Hematopoietic multipotent progenitor cell treated with erythropoietin and hydrocortisone succinate and interleukin-3 and kit ligand, for 8 days (in vitro differentiated cells): ENCODE data around the gene RAI14.

Experiments used
- DNase-seq: peaks from one replicate; pipeline ENCODE4 v3.0.0-alpha.2; 2015

RAI14 gene

GRCh38 chr5:34831303-34831702, 175.2 kb downstream of the RAI14 start:
- DNase-seq: no peak

- no peak for DNase-seq
These were observed 176.4 kb downstream of the RAI14 start for GRCh38 chr5:34832568-34832967.

- DNase-seq: no peak
These were observed 177.0 kb downstream of the RAI14 start for GRCh38 chr5:34833090-34833489.

- no peak for DNase-seq
These were observed 178.1 kb downstream of the RAI14 start for GRCh38 chr5:34833976-34834793.

GRCh38 chr5:34834794-34835089, 178.6 kb downstream of the RAI14 start:
- no peak for DNase-seq

GRCh38 chr5:34835664-34836063, 179.5 kb downstream of the RAI14 start:
- no peak for DNase-seq

- DNase-seq: peak; percentile 86
These were observed 182.9 kb downstream of the RAI14 start, which contains the start of gene TTC23L for GRCh38 chr5:34838785-34839714. Gene TTC23L (plus strand): TSS chr5:34839164. CDS start chr5:34840672, 1,508 bp downstream.

- DNase-seq: no peak
These were observed 185.7 kb downstream of the RAI14 start for GRCh38 chr5:34841816-34842215.

- no peak for DNase-seq
These were observed 186.4 kb downstream of the RAI14 start for GRCh38 chr5:34842554-34842953.

- no peak for DNase-seq
These were observed 187.4 kb downstream of the RAI14 start for GRCh38 chr5:34843497-34843896.

GRCh38 chr5:34844106-34844505, 188.0 kb downstream of the RAI14 start:
- DNase-seq: peak; percentile 75

GRCh38 chr5:34844999-34845398, 188.9 kb downstream of the RAI14 start:
- DNase-seq: no peak

GRCh38 chr5:34847056-34847455, 190.9 kb downstream of the RAI14 start:
- no peak for DNase-seq

GRCh38 chr5:34847552-34847951, 191.4 kb downstream of the RAI14 start:
- DNase-seq: no peak

- DNase-seq: no peak
These were observed 192.1 kb downstream of the RAI14 start for GRCh38 chr5:34848230-34848629.

GRCh38 chr5:34849253-34849652, 193.1 kb downstream of the RAI14 start:
- DNase-seq: no peak

- no peak for DNase-seq
These were observed 198.5 kb downstream of the RAI14 start for GRCh38 chr5:34854459-34855174.

- DNase-seq: no peak
These were observed 201.0 kb downstream of the RAI14 start for GRCh38 chr5:34857161-34857560.

- DNase-seq: no peak
These were observed 201.8 kb downstream of the RAI14 start for GRCh38 chr5:34857894-34858293.

- no peak for DNase-seq
These were observed 202.7 kb downstream of the RAI14 start for GRCh38 chr5:34858790-34859189.

- DNase-seq: no peak
These were observed 203.1 kb downstream of the RAI14 start for GRCh38 chr5:34859253-34859652.

- DNase-seq: no peak
These were observed 207.8 kb downstream of the RAI14 start for GRCh38 chr5:34863946-34864345.

GRCh38 chr5:34865091-34865490, 209.0 kb downstream of the RAI14 start:
- no peak for DNase-seq
